HFFc6 (cell line): ENCODE data around the gene ZNF200. TPM values are rescaled to one million over a fixed set of nuclear protein-coding genes. Genes with fewer than 3 reads are reported as not detected.

ENCODE experiments used
- DNase-seq: peaks from one replicate; pipeline ENCODE4 v3.0.0-alpha.2; 2018
- H3K27ac Mint-ChIP-seq: 2 replicates; pipeline ENCODE4 v1.8.0; 2020; ENCODE audit warnings: mild to moderate bottlenecking, mixed read lengths
- H3K27me3 Mint-ChIP-seq: 2 replicates; pipeline ENCODE4 v1.8.0; 2021; ENCODE audit warnings: mild to moderate bottlenecking, moderate library complexity, mixed read lengths; ENCODE audit not compliant: insufficient read depth
- H3K36me3 Mint-ChIP-seq: 2 replicates; pipeline ENCODE4 v1.8.0; 2021; ENCODE audit warnings: low read depth, mixed read lengths
- H3K4me1 Mint-ChIP-seq: 2 replicates; pipeline ENCODE4 v1.8.0; 2020; ENCODE audit warnings: low read depth, mixed read lengths
- H3K4me3 Mint-ChIP-seq: 2 replicates; pipeline ENCODE4 v1.8.0; 2020; ENCODE audit warnings: mild to moderate bottlenecking, moderate library complexity, mixed read lengths
- H3K9me3 Mint-ChIP-seq: 2 replicates; pipeline ENCODE4 v1.8.0; 2020; ENCODE audit warnings: mild to moderate bottlenecking, mixed read lengths
- CTCF ChIP-seq: fragments of 200-600 bp; sonication (generic); IDR thresholded peaks from 2 replicates; pipeline ENCODE4 v1.5.0; 2021; ENCODE audit warnings: antibody characterized with exemption, mild to moderate bottlenecking
- total RNA-seq, 6 experiments: library from RNA; stranded (reverse); fragmentation: NEBNext Ultra II Directional; extraction: Animal tissue kit (Norgen Biotek cat#: 25700); gene quantifications; 2 replicates in 1 of 6; 3 replicates in 5 of 6; pipeline ENCODE4 v1.2.3, GENCODE V29; 2021

ZNF200 gene
- total RNA-seq, 6 experiments from 2014 or later = 5.1 to 6.3 (median 5.7) TPM

DNA sequence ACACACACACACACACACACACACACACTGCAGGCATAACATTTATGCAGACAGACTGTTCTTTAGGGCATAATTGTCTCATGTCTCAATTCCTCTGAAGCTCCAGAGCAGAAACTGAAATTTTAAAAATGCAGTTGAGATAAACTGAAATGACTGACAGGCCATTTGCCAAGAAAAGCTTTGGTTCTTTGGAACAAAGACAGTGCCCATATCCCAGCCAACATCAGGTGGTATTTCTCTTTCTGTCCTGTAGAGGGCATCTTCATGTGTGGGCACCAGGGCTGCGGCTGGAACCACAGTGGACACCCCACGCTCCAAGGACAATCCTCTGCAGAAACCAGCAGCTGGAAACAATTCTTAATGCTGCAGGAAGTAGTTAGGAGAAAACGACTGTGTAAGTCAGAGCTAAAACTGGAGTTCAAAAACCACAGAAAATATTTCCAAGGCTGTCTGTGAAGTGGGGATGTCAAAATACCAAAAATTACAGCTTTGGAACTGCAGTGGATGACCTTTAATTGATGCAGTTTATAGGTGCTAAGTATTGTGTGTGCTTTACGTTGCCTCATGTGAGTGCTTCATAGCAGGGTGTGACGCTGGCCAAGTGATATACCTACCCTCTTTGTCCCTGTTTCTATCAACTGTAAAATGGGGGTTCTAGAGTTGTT, 32.0 kb upstream of the ZNF200 start:
- peak; percentile 81 for TF ChIP-seq CTCF
- Mint-ChIP-seq H3K4me3 (no peak overlapping the region; the same call in 1 of the 2 replicates), H3K36me3 (no peaks in the 10 kb centered on the region), H3K27me3 (0 out of 2 replicates have a peak, but pooled peaks cover 3% of the 10 kb centered on the region), H3K27ac (no peak overlapping the region), H3K4me1 (peaks cover 27% of the 10 kb centered on the region), H3K9me3 (no peaks in the 10 kb centered on the region)
- peak; percentile 55 for DNase-seq

DNA sequence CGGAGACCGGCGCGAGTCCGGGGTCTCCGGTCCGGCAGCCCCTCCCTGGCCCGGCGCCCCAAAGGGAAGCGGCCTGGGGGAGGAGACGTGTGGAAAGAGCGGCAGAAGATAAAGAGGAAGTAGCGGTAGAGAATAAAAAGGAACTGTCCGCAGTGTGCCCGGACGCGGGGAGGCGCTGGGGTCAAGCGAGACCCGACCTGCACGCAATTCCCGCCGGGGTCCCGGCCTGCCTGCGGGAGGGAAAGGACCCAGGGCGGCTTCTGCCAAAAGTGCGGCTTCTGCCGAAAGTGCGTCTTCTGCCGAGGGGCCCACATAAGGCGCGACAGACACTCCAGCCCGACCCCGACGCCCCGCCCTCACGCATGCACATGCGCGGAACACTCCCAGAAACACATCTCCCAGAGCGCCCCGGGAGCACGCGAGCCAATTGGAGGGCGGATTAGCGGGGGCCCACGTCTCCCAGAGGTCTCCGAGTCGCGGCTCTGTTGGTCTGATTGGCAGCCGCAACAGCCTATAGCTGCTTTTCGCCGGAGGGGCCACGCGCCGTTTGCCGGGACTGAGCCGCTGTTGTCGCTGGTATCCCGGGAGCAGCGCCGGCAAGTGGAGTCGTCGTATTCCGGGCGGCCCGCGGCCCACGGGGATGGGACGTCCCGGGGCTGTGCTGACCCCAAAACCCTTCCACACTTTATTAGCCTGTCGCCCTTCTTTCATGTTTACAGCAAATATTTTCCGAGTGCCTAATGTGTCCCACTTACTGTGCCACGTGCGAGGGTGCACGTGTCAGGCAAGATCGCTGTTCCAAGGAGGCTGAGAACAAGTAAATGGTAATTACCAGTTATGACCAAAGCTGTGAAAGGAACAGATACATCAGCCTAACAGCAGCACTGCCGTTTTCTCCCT, 29.4 kb upstream of the ZNF200 start:
- peak; percentile 44 for TF ChIP-seq CTCF
- peak; percentile 99 for DNase-seq
- H3K4me1 Mint-ChIP-seq = peaks cover 27% of the 10 kb centered on the region
- H3K27me3 Mint-ChIP-seq = 0 out of 2 replicates have a peak, but pooled peaks cover 3% of the 10 kb centered on the region
- H3K9me3 Mint-ChIP-seq = no peaks in the 10 kb centered on the region
- H3K4me3 Mint-ChIP-seq = peak overlapping the region; percentile 89
- H3K27ac Mint-ChIP-seq = peak overlapping the region; percentile 88
- no peaks in the 10 kb centered on the region for H3K36me3 Mint-ChIP-seq

GRCh38 chr16:3262517-3262916, 27.6 kb upstream of the ZNF200 start:
- Mint-ChIP-seq H3K4me1 (peaks cover 27% of the 10 kb centered on the region), H3K4me3 (peak overlapping the region; percentile 60), H3K36me3 (no peaks in the 10 kb centered on the region), H3K27ac (peak overlapping the region; percentile 69), H3K27me3 (0 out of 2 replicates have a peak, but pooled peaks cover 3% of the 10 kb centered on the region), H3K9me3 (no peaks in the 10 kb centered on the region)
- no peak for DNase-seq
- no peak for TF ChIP-seq CTCF

- Mint-ChIP-seq H3K36me3 (no peaks in the 10 kb centered on the region), H3K27ac (no peak overlapping the region), H3K9me3 (no peaks in the 10 kb centered on the region), H3K4me1 (peaks cover 19% of the 10 kb centered on the region), H3K27me3 (peaks cover 7% of the 10 kb centered on the region), H3K4me3 (no peak overlapping the region)
- no peak for TF ChIP-seq CTCF
- DNase-seq = no peak
Measured at GRCh38 chr16:3259836-3260235, 24.9 kb upstream of the ZNF200 start.

- H3K9me3 Mint-ChIP-seq = no peaks in the 10 kb centered on the region
- peak; percentile 16 for DNase-seq
- no peak overlapping the region for H3K4me3 Mint-ChIP-seq
- TF ChIP-seq CTCF = no peak
- no peaks in the 10 kb centered on the region for H3K4me1 Mint-ChIP-seq
- H3K36me3 Mint-ChIP-seq = no peaks in the 10 kb centered on the region
- peaks cover 9% of the 10 kb centered on the region for H3K27me3 Mint-ChIP-seq
- no peak overlapping the region for H3K27ac Mint-ChIP-seq
Measured at GRCh38 chr16:3256866-3257465, 22.0 kb upstream of the ZNF200 start.
